22Rv1 (cell line): ENCODE measurements around the gene AATF.

Experiments used
- CTCF ChIP-seq: fragments of 450-650 bp; IDR thresholded peaks from 2 replicates; pipeline ENCODE4 v1.5.1; 2017; ENCODE audit warnings: mild to moderate bottlenecking
- ZFX ChIP-seq: fragments of 450-650 bp; IDR thresholded peaks from 2 replicates; pipeline ENCODE4 v1.6.1; 2017; ENCODE audit warnings: antibody characterized with exemption, borderline replicate concordance

- TF ChIP-seq CTCF (no peak), ZFX (no peak)
These were observed 43.9 kb downstream of the AATF start for GRCh38 chr17:36992701-36993100.
